Body of pancreas (tissue), 4 donors: Measurements from ENCODE around the gene NEO1.

Source experiments
- CTCF ChIP-seq, 7 experiments: fragments of 450-650 bp in 4 of 7; fragments of 200-600 bp in 3 of 7; sonication (generic) in 3 of 7; IDR thresholded peaks; one replicate each; pipeline ENCODE4 v1.5.1; 2016 to 2019; ENCODE audit warnings: antibody characterized with exemption in 7 of 7
- POLR2A ChIP-seq, 3 donors: fragments of 450-650 bp; IDR thresholded peaks; one replicate each; pipeline ENCODE4 v1.6.1; 2016; ENCODE audit warnings: antibody characterized with exemption in 3 of 3, mild to moderate bottlenecking in 2 of 3

GRCh38 chr15:73161546-73161945, 109.3 kb downstream of the NEO1 start:
- TF ChIP-seq CTCF (IDR thresholded peaks at IDR 0.05): no peak
- no peak for TF ChIP-seq POLR2A (IDR thresholded peaks at IDR 0.05)
